Esophagus muscularis mucosa (tissue), 4 donors: ENCODE measurements around the gene LIN28B. TPM values are rescaled to one million over a fixed set of nuclear protein-coding genes. Genes with fewer than 3 reads are reported as not detected.

Experiments used
- DNase-seq: peaks from one replicate; pipeline ENCODE4 v3.0.0-alpha.2; 2017; ENCODE audit errors: extremely low spot score
- H3K27ac ChIP-seq, 4 donors: fragments of 200-600 bp; sonication (generic); replicated peaks in 1 of 4; 1 replicate in 3 of 4; 2 replicates in 1 of 4; pipeline ENCODE4 v1.5.1; 2016 to 2019; ENCODE audit warnings: mild to moderate bottlenecking in 1 of 4
- H3K27me3 ChIP-seq, 4 donors: fragments of 200-600 bp; sonication (generic); one replicate each; pipeline versions ENCODE4 v1.5.1 to v1.6.0; 2016 to 2019
- H3K36me3 ChIP-seq, 4 donors: fragments of 200-600 bp; sonication (generic); one replicate each; pipeline ENCODE4 v1.5.1; 2016 to 2019
- H3K4me1 ChIP-seq, 4 donors: fragments of 200-600 bp; sonication (generic); one replicate each; pipeline ENCODE4 v1.5.1; 2016 to 2019
- H3K4me3 ChIP-seq, 4 donors: fragments of 200-600 bp; sonication (generic); 1 replicate in 2 of 4; 2 replicates in 2 of 4; pipeline ENCODE4 v1.5.1; 2016 to 2019; ENCODE audit warnings: mild to moderate bottlenecking in 4 of 4, moderate library complexity in 1 of 4
- H3K9me3 ChIP-seq, 4 donors: fragments of 200-600 bp; sonication (generic); 1 replicate in 3 of 4; 2 replicates in 1 of 4; pipeline ENCODE4 v1.5.1; 2016 to 2019
- EP300 ChIP-seq: sonication (generic); formaldehyde crosslinking; IDR thresholded peaks from one replicate; pipeline ENCODE4 v1.6.1; 2017; ENCODE audit warnings: antibody characterized with exemption
- POLR2A ChIP-seq: fragments of 450-650 bp; IDR thresholded peaks from one replicate; pipeline ENCODE4 v1.6.1; 2017; ENCODE audit warnings: antibody characterized with exemption, moderate library complexity, mild to moderate bottlenecking, low read depth
- POLR2AphosphoS5 ChIP-seq, 2 donors: sonication (generic); formaldehyde crosslinking; IDR thresholded peaks; one replicate each; pipeline ENCODE4 v1.6.1; 2017; ENCODE audit warnings: antibody characterized with exemption in 2 of 2
- WGBS: methylation state at CpG from one replicate; pipeline ENCODE4 v1.1.5; 2018; 5-methylcytosine and 5-hydroxymethylcytosine counted together
- intact Hi-C: fragments of 100-400 bp; cut with DNase I; formaldehyde crosslinking; loops from one replicate; pipeline ENCODE4 v1.15.1; 2023
- total RNA-seq, 4 donors: library from RNA; depleted of rRNA; stranded (reverse); fragments of >200 nt; gene quantifications; one replicate each; pipeline versions ENCODE4 v1.1.0 to v1.2.1, GENCODE V29; 2016
- TF ChIP-seq, protein P1 (sequence below), 3 experiments: fragments of 200-600 bp in 2 of 3; fragments of 450-650 bp in 1 of 3; sonication (generic) in 2 of 3; IDR thresholded peaks; one replicate each; pipeline ENCODE4 v1.5.1; 2017 to 2019; ENCODE audit warnings: antibody characterized with exemption in 3 of 3, mild to moderate bottlenecking in 2 of 3, moderate library complexity in 1 of 3

LIN28B gene
- total RNA-seq, 4 donors from 2014 or later = not detected

GRCh38 chr6:105021399-105021798 is 64.5 kb downstream of the LIN28B start:
- H3K9me3 ChIP-seq = no peaks in the 10 kb centered on the region
- no peak overlapping the region for H3K27ac ChIP-seq
- no peak for DNase-seq
- intact Hi-C loops = no loop called here
- H3K4me1 ChIP-seq = no peaks in the 10 kb centered on the region
- TF ChIP-seq POLR2A (no peak), POLR2AphosphoS5 (IDR thresholded peaks at IDR 0.05) (no peak), EP300 (no peak)
- TF ChIP-seq, protein P1, sequence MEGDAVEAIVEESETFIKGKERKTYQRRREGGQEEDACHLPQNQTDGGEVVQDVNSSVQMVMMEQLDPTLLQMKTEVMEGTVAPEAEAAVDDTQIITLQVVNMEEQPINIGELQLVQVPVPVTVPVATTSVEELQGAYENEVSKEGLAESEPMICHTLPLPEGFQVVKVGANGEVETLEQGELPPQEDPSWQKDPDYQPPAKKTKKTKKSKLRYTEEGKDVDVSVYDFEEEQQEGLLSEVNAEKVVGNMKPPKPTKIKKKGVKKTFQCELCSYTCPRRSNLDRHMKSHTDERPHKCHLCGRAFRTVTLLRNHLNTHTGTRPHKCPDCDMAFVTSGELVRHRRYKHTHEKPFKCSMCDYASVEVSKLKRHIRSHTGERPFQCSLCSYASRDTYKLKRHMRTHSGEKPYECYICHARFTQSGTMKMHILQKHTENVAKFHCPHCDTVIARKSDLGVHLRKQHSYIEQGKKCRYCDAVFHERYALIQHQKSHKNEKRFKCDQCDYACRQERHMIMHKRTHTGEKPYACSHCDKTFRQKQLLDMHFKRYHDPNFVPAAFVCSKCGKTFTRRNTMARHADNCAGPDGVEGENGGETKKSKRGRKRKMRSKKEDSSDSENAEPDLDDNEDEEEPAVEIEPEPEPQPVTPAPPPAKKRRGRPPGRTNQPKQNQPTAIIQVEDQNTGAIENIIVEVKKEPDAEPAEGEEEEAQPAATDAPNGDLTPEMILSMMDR (IDR thresholded peaks at IDR 0.05) = no peak
- H3K27me3 ChIP-seq = peaks cover 0 to 11% (median 0%) of the 10 kb centered on the region in 4 donors
- WGBS = 88% methylated on average over 3 of the region's 3 CpGs
- no peak overlapping the region for H3K4me3 ChIP-seq
- H3K36me3 ChIP-seq = no peaks in the 10 kb centered on the region

- no peak for DNase-seq
- no peaks in the 10 kb centered on the region for H3K9me3 ChIP-seq
- H3K27ac ChIP-seq = no peak overlapping the region
- intact Hi-C loops = no loop called here
- TF ChIP-seq POLR2A = no peak
- no peak overlapping the region for H3K4me3 ChIP-seq
- no peaks in the 10 kb centered on the region for H3K36me3 ChIP-seq
- H3K4me1 ChIP-seq = no peaks in the 10 kb centered on the region
- 88% methylated on average over 1 of the region's 1 CpG for WGBS
- peaks cover 0 to 11% (median 0%) of the 10 kb centered on the region in 4 donors for H3K27me3 ChIP-seq
Measured at GRCh38 chr6:105022416-105022815, 65.5 kb downstream of the LIN28B start.

DNA sequence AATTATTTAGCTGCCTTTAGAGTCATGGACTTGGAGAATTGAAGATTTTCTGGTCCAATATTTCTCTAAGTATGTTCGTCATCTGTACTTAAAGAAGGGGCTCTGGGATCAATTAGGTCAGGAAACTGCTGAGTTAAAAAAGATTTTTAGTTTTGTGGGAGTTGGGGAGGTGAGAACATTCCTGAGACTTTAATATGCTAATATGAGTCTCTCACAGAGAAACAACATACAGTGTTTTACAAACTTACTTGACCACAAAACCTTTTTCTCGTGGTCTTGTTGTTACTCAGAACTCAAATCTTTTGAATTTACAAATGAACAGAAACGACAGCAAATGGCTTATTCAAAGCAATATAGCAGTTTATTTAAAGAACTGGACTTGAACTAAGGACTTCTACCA is 67.9 kb downstream of the LIN28B start:
- H3K27ac ChIP-seq = no peak overlapping the region
- DNase-seq = no peak
- no peaks in the 10 kb centered on the region for H3K9me3 ChIP-seq
- no peaks in the 10 kb centered on the region for H3K36me3 ChIP-seq
- intact Hi-C loops = no loop called here
- no peak overlapping the region for H3K4me3 ChIP-seq
- peaks cover 0 to 11% (median 0%) of the 10 kb centered on the region in 4 donors for H3K27me3 ChIP-seq
- WGBS = 49% methylated on average over 3 of the region's 3 CpGs
- TF ChIP-seq EP300 (no peak), POLR2A (no peak)
- TF ChIP-seq, protein P1 (IDR thresholded peaks at IDR 0.05) = no peak
- no peaks in the 10 kb centered on the region for H3K4me1 ChIP-seq

DNA sequence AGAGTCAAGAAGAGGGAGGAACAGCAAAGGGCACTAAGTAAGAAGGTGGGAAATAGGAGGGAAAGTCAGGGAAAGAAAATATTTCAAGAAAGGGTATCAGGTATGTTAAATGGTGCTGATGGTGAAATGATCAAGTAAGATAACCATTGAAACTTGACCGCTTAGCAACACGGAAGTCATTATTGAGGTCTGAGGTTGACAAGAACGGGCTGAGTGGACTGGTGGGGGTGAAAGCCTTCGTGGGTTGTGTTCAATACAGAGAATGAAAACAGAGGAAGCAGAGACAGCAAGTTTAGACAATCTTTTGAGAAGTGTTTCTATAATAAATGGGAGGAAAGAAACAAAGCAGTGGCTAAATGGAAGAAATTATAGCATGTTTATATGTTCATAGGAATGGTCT is 72.0 kb downstream of the LIN28B start:
- 69% methylated on average over 4 of the region's 4 CpGs for WGBS
- H3K27ac ChIP-seq = no peak overlapping the region
- no peaks in the 10 kb centered on the region for H3K36me3 ChIP-seq
- no peaks in the 10 kb centered on the region for H3K4me1 ChIP-seq
- no peaks in the 10 kb centered on the region for H3K9me3 ChIP-seq
- intact Hi-C loops = no loop called here
- DNase-seq = no peak
- H3K4me3 ChIP-seq = no peak overlapping the region
- H3K27me3 ChIP-seq = no peaks in the 10 kb centered on the region
- TF ChIP-seq POLR2AphosphoS5 (IDR thresholded peaks at IDR 0.05) (no peak), EP300 (no peak), POLR2A (no peak)
- TF ChIP-seq, protein P1 (IDR thresholded peaks at IDR 0.05) = no peak

GRCh38 chr6:105029581-105029980 is 72.7 kb downstream of the LIN28B start:
- Histone ChIP-seq H3K27ac (no peak overlapping the region), H3K9me3 (no peaks in the 10 kb centered on the region), H3K36me3 (no peaks in the 10 kb centered on the region), H3K4me1 (no peaks in the 10 kb centered on the region), H3K4me3 (no peak overlapping the region), H3K27me3 (no peaks in the 10 kb centered on the region)
- intact Hi-C loops = no loop called here
- no peak for DNase-seq
- TF ChIP-seq POLR2AphosphoS5 (IDR thresholded peaks at IDR 0.05) (no peak), EP300 (no peak), POLR2A (no peak)
- TF ChIP-seq, protein P1 (IDR thresholded peaks at IDR 0.05) = no peak
- 61% methylated on average over 2 of the region's 2 CpGs for WGBS
